Gastroesophageal sphincter (tissue), 3 donors: ENCODE results near the gene SIGLEC10.

ENCODE experiments used
- CTCF ChIP-seq, 4 experiments: fragments of 200-600 bp in 2 of 4; fragments of 450-650 bp in 2 of 4; sonication (generic) in 1 of 4; IDR thresholded peaks; one replicate each; pipeline ENCODE4 v1.5.1; 2017 to 2019; ENCODE audit warnings: antibody characterized with exemption in 4 of 4, mild to moderate bottlenecking in 2 of 4, moderate library complexity in 2 of 4
- POLR2A ChIP-seq, 2 donors: fragments of 450-650 bp; IDR thresholded peaks; one replicate each; pipeline ENCODE4 v1.6.1; 2017; ENCODE audit warnings: antibody characterized with exemption in 2 of 2, mild to moderate bottlenecking in 2 of 2, moderate library complexity in 1 of 2

DNA sequence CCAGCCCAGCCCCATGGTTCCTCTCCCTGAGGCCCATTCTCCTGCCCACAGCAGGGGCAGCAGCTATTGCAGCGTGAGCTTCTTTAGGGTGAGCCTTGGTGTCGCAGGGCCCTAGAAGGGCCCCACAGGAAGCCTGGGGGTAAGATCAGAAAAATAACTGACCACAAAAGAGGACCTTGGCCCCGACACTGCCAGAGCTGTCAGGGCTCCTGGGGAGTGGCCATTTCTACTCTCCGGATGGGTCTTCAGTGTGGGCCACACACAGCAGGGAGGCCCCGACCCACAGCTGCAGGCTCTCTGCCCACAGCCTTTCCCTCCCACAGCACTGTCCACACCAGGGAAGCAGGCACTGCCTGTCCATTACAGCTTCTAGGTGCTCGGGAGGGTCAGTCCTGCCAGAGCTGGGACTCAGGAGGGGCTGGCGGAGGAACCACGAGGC lies 44.3 kb upstream of the SIGLEC10 start:
- TF ChIP-seq CTCF (IDR thresholded peaks at IDR 0.05) (no peak), POLR2A (IDR thresholded peaks at IDR 0.05) (no peak)
